Measurements from ENCODE around the gene ADPRHL1.
"Not testable (repeated sequence)": the region's sequence is repeated elsewhere in the genome, so short reads cannot be mapped to it uniquely, and the experiment has no call there.

The ADPRHL1 gene

GRCh38 chr13:113456116-113456702 lies 2.9 kb upstream of the ADPRHL1 start:
- DNase-seq (ENCODE audit: low read depth, low spot score): no peak

- no peak for DNase-seq (ENCODE audit: low read depth, low spot score)
Measured at GRCh38 chr13:113455384-113455783, 2.1 kb upstream of the ADPRHL1 start.

- DNase-seq (ENCODE audit: low read depth, low spot score): no peak
Measured at GRCh38 chr13:113454936-113455335, 1.6 kb upstream of the ADPRHL1 start.

- DNase-seq (ENCODE audit: low read depth, low spot score): no peak
Measured at GRCh38 chr13:113452466-113452865, 822 bp downstream of the ADPRHL1 start.

GRCh38 chr13:113451951-113452421 lies 1.3 kb downstream of the ADPRHL1 start:
- DNase-seq (ENCODE audit: low read depth, low spot score): no peak

GRCh38 chr13:113450861-113451620 lies 2.2 kb downstream of the ADPRHL1 start:
- not testable (repeated sequence) for DNase-seq (ENCODE audit: low read depth, low spot score)

GRCh38 chr13:113450348-113450744 lies 2.9 kb downstream of the ADPRHL1 start:
- not testable (repeated sequence) for DNase-seq (ENCODE audit: low read depth, low spot score)

GRCh38 chr13:113449693-113450347 lies 3.5 kb downstream of the ADPRHL1 start:
- no peak for DNase-seq (ENCODE audit: low read depth, low spot score)

- no peak for DNase-seq (ENCODE audit: low read depth, low spot score)
Measured at GRCh38 chr13:113448885-113449692, 4.2 kb downstream of the ADPRHL1 start.

- no peak for DNase-seq (ENCODE audit: low read depth, low spot score)
Measured at GRCh38 chr13:113448545-113448884, 4.8 kb downstream of the ADPRHL1 start.

- DNase-seq (ENCODE audit: low read depth, low spot score): no peak
Measured at GRCh38 chr13:113447596-113447995, 5.7 kb downstream of the ADPRHL1 start.

- no peak for DNase-seq (ENCODE audit: low read depth, low spot score)
Measured at GRCh38 chr13:113446488-113446854, 6.8 kb downstream of the ADPRHL1 start.

- no peak for DNase-seq (ENCODE audit: low read depth, low spot score)
Measured at GRCh38 chr13:113445791-113446487, 7.3 kb downstream of the ADPRHL1 start.

- DNase-seq (ENCODE audit: low read depth, low spot score): no peak
Measured at GRCh38 chr13:113443991-113444390, 9.3 kb downstream of the ADPRHL1 start.

GRCh38 chr13:113442985-113443362 lies 10.3 kb downstream of the ADPRHL1 start:
- DNase-seq (ENCODE audit: low read depth, low spot score): no peak

- no peak for DNase-seq (ENCODE audit: low read depth, low spot score)
Measured at GRCh38 chr13:113442354-113442984, 10.8 kb downstream of the ADPRHL1 start.

GRCh38 chr13:113441661-113442060 lies 11.6 kb downstream of the ADPRHL1 start:
- DNase-seq (ENCODE audit: low read depth, low spot score): no peak

- DNase-seq (ENCODE audit: low read depth, low spot score): no peak
Measured at GRCh38 chr13:113437408-113438010, 15.8 kb downstream of the ADPRHL1 start.

- DNase-seq (ENCODE audit: low read depth, low spot score): not testable (repeated sequence)
Measured at GRCh38 chr13:113436866-113437265, 16.4 kb downstream of the ADPRHL1 start.

- DNase-seq (ENCODE audit: low read depth, low spot score): not testable (repeated sequence)
Measured at GRCh38 chr13:113435907-113436306, 17.4 kb downstream of the ADPRHL1 start.

Measured in iPS DF 19.7 (cell line).